Measurements from ENCODE around the gene SCMH1.
"Not testable (repeated sequence)": the region's sequence is repeated elsewhere in the genome, so short reads cannot be mapped to it uniquely, and the experiment has no call there.

Gene SCMH1

GRCh38 chr1:41158966-41159365 lies 83.1 kb downstream of the SCMH1 start:
- intact Hi-C loops (cut with DNase I): no loop called here
- no peak for DNase-seq

GRCh38 chr1:41158147-41158875 lies 83.8 kb downstream of the SCMH1 start:
- intact Hi-C loops (cut with DNase I): no loop called here
- DNase-seq: no peak

GRCh38 chr1:41155105-41155504 lies 87.0 kb downstream of the SCMH1 start:
- no peak for DNase-seq
- intact Hi-C loops (cut with DNase I): no loop called here

GRCh38 chr1:41153750-41154274 lies 88.3 kb downstream of the SCMH1 start:
- no peak for DNase-seq
- intact Hi-C loops (cut with DNase I): no loop called here

GRCh38 chr1:41152622-41153044 lies 89.5 kb downstream of the SCMH1 start:
- DNase-seq: no peak
- intact Hi-C loops (cut with DNase I): no loop called here

GRCh38 chr1:41151846-41152245 lies 90.3 kb downstream of the SCMH1 start:
- intact Hi-C loops (cut with DNase I): no loop called here
- DNase-seq: no peak

GRCh38 chr1:41149570-41149969 lies 92.5 kb downstream of the SCMH1 start:
- intact Hi-C loops (cut with DNase I): no loop called here
- no peak for DNase-seq

GRCh38 chr1:41144285-41144684 lies 97.8 kb downstream of the SCMH1 start:
- intact Hi-C loops (cut with DNase I): no loop called here

GRCh38 chr1:41138549-41138948 lies 103.6 kb downstream of the SCMH1 start:
- intact Hi-C loops (cut with DNase I): no loop called here
- DNase-seq: no peak

More at GRCh38 chr1:41144285-41144684, 97.8 kb downstream of the SCMH1 start:
- DNase-seq: no peak

- intact Hi-C loops (cut with DNase I): no loop called here
- no peak for DNase-seq
These were observed 106.7 kb downstream of the SCMH1 start for GRCh38 chr1:41135196-41135947.

GRCh38 chr1:41134325-41134724 lies 107.8 kb downstream of the SCMH1 start:
- DNase-seq; intact Hi-C loops (cut with DNase I): not testable (repeated sequence)

GRCh38 chr1:41122851-41123518 lies 119.1 kb downstream of the SCMH1 start:
- intact Hi-C loops (cut with DNase I): no loop called here
- DNase-seq: no peak

GRCh38 chr1:41122148-41122547 lies 120.0 kb downstream of the SCMH1 start:
- no peak for DNase-seq
- intact Hi-C loops (cut with DNase I): no loop called here

GRCh38 chr1:41118645-41119044 lies 123.5 kb downstream of the SCMH1 start:
- no peak for DNase-seq
- intact Hi-C loops (cut with DNase I): no loop called here

GRCh38 chr1:41117241-41117640 lies 124.9 kb downstream of the SCMH1 start:
- DNase-seq; intact Hi-C loops (cut with DNase I): not testable (repeated sequence)

GRCh38 chr1:41110736-41111135 lies 131.4 kb downstream of the SCMH1 start:
- no peak for DNase-seq
- intact Hi-C loops (cut with DNase I): no loop called here

- intact Hi-C loops (cut with DNase I): no loop called here
- no peak for DNase-seq
These were observed 131.8 kb downstream of the SCMH1 start for GRCh38 chr1:41110286-41110685.

- peak in 1 of 10 donors; percentile 8 for DNase-seq
- intact Hi-C loops (cut with DNase I): no loop called here
These were observed 132.6 kb downstream of the SCMH1 start for GRCh38 chr1:41109310-41110197.

GRCh38 chr1:41108696-41109275 lies 133.3 kb downstream of the SCMH1 start:
- DNase-seq: no peak
- intact Hi-C loops (cut with DNase I): no loop called here

- intact Hi-C loops (cut with DNase I): no loop called here
- no peak for DNase-seq
These were observed 138.3 kb downstream of the SCMH1 start for GRCh38 chr1:41103766-41104165.
